H1 (cell line): ENCODE data around the gene SEC31A. TPM values are rescaled to one million over a fixed set of nuclear protein-coding genes. Genes with fewer than 3 reads are reported as not detected.

Experiments
- E2F6 ChIP-seq: IDR thresholded peaks from 2 replicates; pipeline ENCODE4 v1.6.1; 2012; ENCODE audit warnings: inconsistent platforms
- KDM4A ChIP-seq: IDR thresholded peaks from one replicate; pipeline ENCODE4 v1.7.1; 2012; ENCODE audit warnings: low read depth, mild to moderate bottlenecking, moderate library complexity, low read length, inconsistent platforms; ENCODE audit not compliant: severe bottlenecking
- RFX5 ChIP-seq: IDR thresholded peaks from 2 replicates; pipeline ENCODE4 v1.6.1; 2011; ENCODE audit warnings: low read depth, low read length, improper control_type of control experiment, borderline replicate concordance
- SIN3A ChIP-seq, 2 experiments: IDR thresholded peaks in 1 of 2; conservative IDR thresholded peaks in 1 of 2; 2 replicates each; pipeline ENCODE4 v1.6.1; 2011 to 2012; ENCODE audit warnings: low read length in 2 of 2, improper control_type of control experiment in 1 of 2, low read depth in 1 of 2, mild to moderate bottlenecking in 1 of 2
- TAF7 ChIP-seq: optimal IDR thresholded peaks from 2 replicates; pipeline ENCODE3; 2011; ENCODE audit warnings: low read depth, mild to moderate bottlenecking, inconsistent platforms, low read length, moderate library complexity, borderline replicate concordance
- YY1 ChIP-seq: IDR thresholded peaks from 2 replicates; pipeline ENCODE4 v1.6.1; 2011; ENCODE audit warnings: low read depth, mild to moderate bottlenecking, low read length
- polyA plus RNA-seq, 7 experiments: library from polyadenylated mRNA; depleted of rRNA in 3 of 7; stranded (reverse) in 5 of 7; unstranded in 2 of 7; fragments of >200 nt in 5 of 7; fragments of 200-250 nt in 2 of 7; gene quantifications; 1 replicate in 5 of 7; 2 replicates in 1 of 7; 4 replicates in 1 of 7; pipeline versions ENCODE4 v1.2.1 to v1.2.3, GENCODE V29; 2011 to 2013; ENCODE audit warnings: missing spikeins in 2 of 7, mixed read lengths in 2 of 7
- total RNA-seq: library from RNA; stranded (reverse); fragmentation: NEBNext Ultra II Directional; extraction: Animal tissue kit (Norgen Biotek cat#: 25700); gene quantifications from 2 replicates; pipeline ENCODE4 v1.2.1, GENCODE V29; 2021

The SEC31A gene
- total and polyA plus RNA-seq, 2 of the 8 experiments (the other 6 are each of a cell fraction or from before 2014, with no cell fraction given): 112 to 125 TPM

GRCh38 chr4:82811392-82811791 lies 79.6 kb downstream of the SEC31A start (continued):
- TF ChIP-seq YY1 (no peak), TAF7 (no peak), SIN3A (conservative IDR thresholded peaks at IDR 0.05 in 1 of 2, IDR thresholded peaks at IDR 0.05 in 1 of 2; ENCODE audit: low read depth in 1 of 2, low read length in 2 of 2) (no peak), RFX5 (no peak), E2F6 (no peak), KDM4A (no peak)
